GM19395 (cell line): ENCODE data around the gene CATSPER4.

Experiments used
- ATAC-seq: cut with Tn5 transposase; IDR thresholded peaks from one replicate; pipeline ENCODE4 v1.9.1; 2021; ENCODE audit warnings: mild to moderate bottlenecking, moderate library complexity; ENCODE audit not compliant: unreplicated experiment

CATSPER4 gene

GRCh38 chr1:26164036-26164860 lies 26.2 kb upstream of the CATSPER4 start:
- ATAC-seq: no peak

GRCh38 chr1:26164861-26165842 lies 25.2 kb upstream of the CATSPER4 start:
- ATAC-seq: no peak

GRCh38 chr1:26166719-26167281 lies 23.6 kb upstream of the CATSPER4 start:
- ATAC-seq: no peak

- no peak for ATAC-seq
Measured at GRCh38 chr1:26168410-26169197, 21.8 kb upstream of the CATSPER4 start, which contains the start of gene C1orf232. Gene C1orf232, minus strand, starts transcription at chr1:26168963. Its CDS starts 464 bp downstream, at chr1:26168499.

GRCh38 chr1:26169198-26169554 lies 21.2 kb upstream of the CATSPER4 start:
- ATAC-seq: no peak

- peak; percentile 90 for ATAC-seq
Measured at GRCh38 chr1:26169669-26170471, 20.5 kb upstream of the CATSPER4 start, which contains the start of gene ZNF593. Gene ZNF593, plus strand, starts transcription at chr1:26169908. Its CDS starts 76 bp downstream, at chr1:26169984.

- ATAC-seq: no peak
Measured at GRCh38 chr1:26170472-26170821, 20.0 kb upstream of the CATSPER4 start.

GRCh38 chr1:26171084-26172072 lies 19.0 kb upstream of the CATSPER4 start, which contains the start of gene ZNF593OS:
Gene ZNF593OS, minus strand, starts transcription at chr1:26171832. Its CDS starts 171 bp downstream, at chr1:26171661.
- ATAC-seq: no peak

- ATAC-seq: no peak
Measured at GRCh38 chr1:26175346-26175745, 15.1 kb upstream of the CATSPER4 start.

- no peak for ATAC-seq
Measured at GRCh38 chr1:26177182-26177684, 13.2 kb upstream of the CATSPER4 start, which contains the start of gene CNKSR1. Gene CNKSR1, plus strand, starts transcription at chr1:26177491. Its CDS starts 57 bp downstream, at chr1:26177548.

GRCh38 chr1:26180010-26180506 lies 10.3 kb upstream of the CATSPER4 start:
- no peak for ATAC-seq

GRCh38 chr1:26181586-26182382 lies 8.6 kb upstream of the CATSPER4 start:
- no peak for ATAC-seq

- ATAC-seq: no peak
Measured at GRCh38 chr1:26182383-26182696, 8.1 kb upstream of the CATSPER4 start.

- no peak for ATAC-seq
Measured at GRCh38 chr1:26184086-26184485, 6.3 kb upstream of the CATSPER4 start.

GRCh38 chr1:26184883-26185282 lies 5.5 kb upstream of the CATSPER4 start:
- no peak for ATAC-seq

- ATAC-seq: no peak
Measured at GRCh38 chr1:26187882-26188281, 2.5 kb upstream of the CATSPER4 start.

GRCh38 chr1:26188477-26188876 lies 1.9 kb upstream of the CATSPER4 start:
- no peak for ATAC-seq
